ENCODE data around the gene SAPCD2.

The SAPCD2 gene

GRCh38 chr9:137028263-137029057 is 41.9 kb downstream of the SAPCD2 start:
- peak; percentile 67 for DNase-seq

GRCh38 chr9:137027369-137028262 is 42.7 kb downstream of the SAPCD2 start, which contains the start of gene ABCA2:
ABCA2 (minus strand) TSS chr9:137028237; CDS start chr9:137028140, 97 bp downstream.
- no peak for DNase-seq

- no peak for DNase-seq
These were observed 43.5 kb downstream of the SAPCD2 start for GRCh38 chr9:137026828-137027227.

GRCh38 chr9:137026384-137026783 is 44.0 kb downstream of the SAPCD2 start:
- DNase-seq = no peak

GRCh38 chr9:137025517-137025966 is 44.8 kb downstream of the SAPCD2 start:
- peak; percentile 54 for DNase-seq

- no peak for DNase-seq
These were observed 46.8 kb downstream of the SAPCD2 start for GRCh38 chr9:137023583-137023991.

- DNase-seq = no peak
These were observed 47.2 kb downstream of the SAPCD2 start for GRCh38 chr9:137023157-137023556.

- DNase-seq = no peak
These were observed 47.7 kb downstream of the SAPCD2 start for GRCh38 chr9:137022662-137023008.

- DNase-seq = peak; percentile 72
These were observed 48.2 kb downstream of the SAPCD2 start for GRCh38 chr9:137021979-137022661.

- no peak for DNase-seq
These were observed 48.8 kb downstream of the SAPCD2 start for GRCh38 chr9:137021568-137021978.

GRCh38 chr9:137020771-137021567 is 49.4 kb downstream of the SAPCD2 start:
- DNase-seq = no peak

GRCh38 chr9:137019891-137020683 is 50.3 kb downstream of the SAPCD2 start:
- no peak for DNase-seq

- DNase-seq = no peak
These were observed 51.4 kb downstream of the SAPCD2 start for GRCh38 chr9:137018761-137019559.

- no peak for DNase-seq
These were observed 52.4 kb downstream of the SAPCD2 start for GRCh38 chr9:137017791-137018497.

- DNase-seq = no peak
These were observed 53.3 kb downstream of the SAPCD2 start for GRCh38 chr9:137017071-137017470.

GRCh38 chr9:137016436-137016835 is 53.9 kb downstream of the SAPCD2 start:
- DNase-seq = no peak

GRCh38 chr9:137015976-137016375 is 54.4 kb downstream of the SAPCD2 start:
- DNase-seq = no peak

GRCh38 chr9:137015540-137015930 is 54.8 kb downstream of the SAPCD2 start:
- DNase-seq = no peak

- DNase-seq = no peak
These were observed 55.4 kb downstream of the SAPCD2 start for GRCh38 chr9:137014776-137015539.
